ENCODE measurements around the gene CNTD1.

DNA sequence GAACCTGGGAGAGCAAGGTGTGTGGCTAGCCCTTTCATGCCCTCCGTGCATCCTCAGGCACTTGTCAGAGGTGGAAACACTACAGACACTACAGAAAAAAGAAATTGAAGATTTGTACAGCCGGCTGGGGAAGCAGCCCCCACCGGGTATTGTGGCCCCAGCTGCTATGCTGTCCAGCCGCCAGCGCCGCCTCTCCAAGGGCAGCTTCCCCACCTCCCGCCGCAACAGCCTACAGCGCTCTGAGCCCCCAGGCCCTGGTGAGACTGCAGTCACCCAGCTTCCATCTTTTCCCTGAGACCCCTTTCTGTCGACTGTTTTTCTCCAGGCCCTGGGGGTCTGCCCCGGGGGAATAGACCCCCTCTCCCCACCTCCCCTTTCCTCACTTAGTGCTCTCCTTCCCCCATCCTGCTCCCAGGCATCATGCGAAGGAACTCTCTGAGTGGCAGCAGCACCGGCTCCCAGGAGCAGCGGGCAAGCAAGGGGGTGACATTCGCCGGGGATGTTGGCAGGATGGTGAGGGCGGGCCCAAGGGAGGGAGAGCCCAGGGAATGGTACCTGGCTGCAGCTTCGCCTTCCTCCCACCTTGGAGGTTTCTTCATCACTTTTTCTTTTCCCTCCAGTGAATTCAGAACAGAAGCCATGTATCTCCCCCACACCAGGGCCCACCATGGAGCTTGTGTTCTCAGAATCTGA lies 2.4 kb upstream of the CNTD1 start:
- TF ChIP-seq EZH2 (IDR thresholded peaks at IDR 0.05; ENCODE audit: insufficient read depth, poor library complexity, severe bottlenecking) (no peak), EZH2phosphoT487 (IDR thresholded peaks at IDR 0.05; ENCODE audit: insufficient read depth, low read depth) (no peak)
